Right lobe of liver (tissue), 4 donors: ENCODE measurements around the gene LRRC37B.
"Not testable (repeated sequence)": the region's sequence is repeated elsewhere in the genome, so short reads cannot be mapped to it uniquely, and the experiment has no call there.

Experiments used
- CTCF ChIP-seq, 4 donors: fragments of 200-600 bp in 3 of 4; fragments of 450-650 bp in 1 of 4; IDR thresholded peaks; one replicate each; pipeline versions ENCODE4 v1.5.1 to v1.8.0; 2016 to 2022; ENCODE audit warnings: antibody characterized with exemption in 4 of 4, mild to moderate bottlenecking in 2 of 4
- POLR2A ChIP-seq: fragments of 450-650 bp; IDR thresholded peaks from one replicate; pipeline ENCODE4 v1.6.1; 2017; ENCODE audit warnings: antibody characterized with exemption, mild to moderate bottlenecking
- donor health status: DM: no; HTN: no; CAD: no.
- donor health status: DM: no; HTN: no; CAD: no.
- donor health status: DM: no; HTN: yes; CAD: no.

GRCh38 chr17:32084942-32085829 lies 78.0 kb downstream of the LRRC37B start:
- not testable (repeated sequence) for TF ChIP-seq CTCF (IDR thresholded peaks at IDR 0.05); POLR2A
